Measurements from ENCODE around the gene CSAG1.
"Not testable (repeated sequence)": the region's sequence is repeated elsewhere in the genome, so short reads cannot be mapped to it uniquely, and the experiment has no call there.

Gene CSAG1

GRCh38 chrX:152697952-152698931 lies 35.3 kb downstream of the CSAG1 start, which contains the start of gene MAGEA3:
TSS of gene MAGEA3 (plus strand) at chrX:152698794. CDS start at chrX:152700833, 2,039 bp downstream.
- DNase-seq, result not testable (repeated sequence)

GRCh38 chrX:152681012-152681411 lies 52.5 kb downstream of the CSAG1 start:
- DNase-seq, result not testable (repeated sequence)

Data from activated CD8-positive, alpha-beta memory T cell treated with anti-CD3 and anti-CD28 coated beads for 24 hours (primary cell).